PFSK-1 (cell line): Measurements from ENCODE around the gene ADAMTSL1.

Experiments
- FOXP2 ChIP-seq: optimal IDR thresholded peaks from 2 replicates; pipeline ENCODE3; 2011; ENCODE audit warnings: borderline replicate concordance, control low read depth, inconsistent platforms; ENCODE audit not compliant: insufficient read depth; ENCODE audit errors: extremely low read length, extremely low read depth
- POLR2AphosphoS5 ChIP-seq: IDR thresholded peaks from 2 replicates; pipeline ENCODE4 v1.6.1; 2012; ENCODE audit warnings: low read depth, mild to moderate bottlenecking, control low read depth, low read length, moderate library complexity
- REST ChIP-seq, 2 experiments: IDR thresholded peaks; 2 replicates each; pipeline versions ENCODE4 v1.6.1 to v1.8.0; 2011 to 2012; ENCODE audit warnings: low read depth in 2 of 2, low read length in 2 of 2, control low read depth in 1 of 2, inconsistent platforms in 1 of 2, mild to moderate bottlenecking in 1 of 2, moderate library complexity in 1 of 2; ENCODE audit not compliant: insufficient read depth in 1 of 2
- SIN3A ChIP-seq: IDR thresholded peaks from 2 replicates; pipeline ENCODE4 v1.6.1; 2012; ENCODE audit warnings: mild to moderate bottlenecking, low read length, moderate library complexity, borderline replicate concordance; ENCODE audit not compliant: insufficient read depth
- TAF1 ChIP-seq: IDR thresholded peaks from 2 replicates; pipeline ENCODE4 v1.6.1; 2012; ENCODE audit warnings: low read length, control low read depth, borderline replicate concordance; ENCODE audit not compliant: insufficient read depth

- TF ChIP-seq POLR2AphosphoS5: no peak
- TF ChIP-seq REST (IDR thresholded peaks at IDR 0.05; ENCODE audit: insufficient read depth in 1 of 2, low read depth in 2 of 2, low read length in 2 of 2): no peak
- no peak for TF ChIP-seq TAF1
- no peak for TF ChIP-seq SIN3A
- no peak for TF ChIP-seq FOXP2
These were observed 16.4 kb upstream of the ADAMTSL1 start for GRCh38 chr9:18457510-18457909.
